RPMI7951 (cell line): ENCODE measurements around the gene CD33. TPM values are rescaled to one million over a fixed set of nuclear protein-coding genes. Genes with fewer than 3 reads are reported as not detected.

Experiments used
- DNase-seq: peaks from one replicate; pipeline ENCODE4 v3.0.0-alpha.2; 2012; ENCODE audit warnings: low read depth
- total RNA-seq: library from RNA; depleted of rRNA; stranded (reverse); fragments of >200 nt; shearing (Covaris generic); gene quantifications from 2 replicates; pipeline ENCODE4 v1.2.3, GENCODE V29; 2014; rRNA removed

Gene CD33
- total RNA-seq, 1 experiment from 2014 or later: 2.4 TPM

- DNase-seq: peak; percentile 41
Observed at GRCh38 chr19:51258165-51259160, 33.6 kb downstream of the CD33 start.

DNA sequence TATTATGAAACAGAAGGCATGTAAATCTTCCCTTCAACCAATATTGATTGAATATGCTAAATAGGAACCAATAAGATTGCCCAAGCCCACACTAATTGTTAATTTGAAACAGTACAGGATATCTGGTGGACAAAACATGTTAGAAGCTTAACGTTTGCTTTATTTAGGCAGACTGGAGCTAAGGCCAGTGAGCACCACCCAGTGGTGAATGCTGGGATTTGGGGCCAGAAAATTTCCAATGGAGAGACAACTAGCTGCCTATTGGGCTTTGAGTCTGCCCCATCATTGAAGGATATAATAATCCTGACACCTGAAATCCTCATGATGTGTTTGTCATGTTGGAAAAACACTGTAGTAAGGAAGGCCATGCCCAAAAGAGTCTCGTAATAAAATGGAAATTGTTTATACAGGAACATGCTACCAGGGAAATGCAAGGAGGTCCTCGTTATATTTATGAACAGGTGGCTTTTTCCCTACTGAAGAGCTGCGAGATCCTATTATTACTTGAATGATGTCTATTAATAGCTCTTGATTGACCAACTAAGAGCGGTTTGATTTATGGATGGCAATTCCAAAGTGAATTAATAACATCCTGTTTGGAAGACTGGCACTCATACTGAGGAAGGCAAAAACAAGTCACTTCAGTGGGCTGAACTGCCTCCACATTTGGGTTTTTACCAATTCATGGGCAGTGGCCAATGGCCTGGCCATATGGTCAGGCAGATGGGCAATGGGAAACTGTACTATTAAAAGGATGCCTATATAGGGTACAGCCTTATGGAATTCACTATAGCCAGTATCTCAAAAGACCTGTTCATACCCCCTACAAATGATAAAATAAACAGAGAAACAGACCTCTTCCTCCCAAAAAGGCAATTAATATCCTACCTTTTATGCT lies 34.7 kb downstream of the CD33 start:
- peak; percentile 43 for DNase-seq

GRCh38 chr19:51263808-51264207 lies 38.9 kb downstream of the CD33 start:
- no peak for DNase-seq

- DNase-seq: peak; percentile 40
Observed at GRCh38 chr19:51271067-51271466, 46.2 kb downstream of the CD33 start.

DNA sequence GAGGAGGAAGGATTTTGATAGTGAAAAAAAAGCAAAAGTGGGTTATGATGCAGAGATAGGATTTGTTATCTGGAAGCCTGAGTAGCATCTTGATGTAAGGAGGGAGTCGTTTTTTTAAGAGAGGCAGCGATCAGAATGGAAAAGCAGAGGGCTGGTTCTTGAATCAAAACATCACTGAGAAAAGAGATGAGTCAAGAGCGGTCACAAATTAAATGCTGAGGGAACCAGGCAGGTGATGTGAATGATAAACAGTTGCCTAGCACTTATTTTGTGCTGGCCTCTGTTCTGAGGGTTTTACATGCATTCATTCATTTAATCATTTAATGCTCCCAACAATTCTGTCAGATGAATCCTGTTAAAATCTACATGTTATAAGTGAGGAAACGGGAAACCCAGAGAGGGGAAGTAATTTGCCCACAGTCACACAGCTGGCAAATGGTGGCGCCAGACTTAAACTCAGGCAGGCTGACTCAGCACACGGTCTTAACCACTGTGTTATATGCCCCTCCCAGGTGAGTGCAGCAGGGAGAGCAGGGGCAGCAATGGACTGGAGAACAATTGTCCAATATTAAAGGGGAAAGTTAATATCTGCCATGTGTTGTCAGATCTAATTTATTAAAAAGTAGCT lies 47.4 kb downstream of the CD33 start:
- DNase-seq: no peak

- DNase-seq: no peak
Observed at GRCh38 chr19:51274049-51274770, 49.3 kb downstream of the CD33 start.

DNA sequence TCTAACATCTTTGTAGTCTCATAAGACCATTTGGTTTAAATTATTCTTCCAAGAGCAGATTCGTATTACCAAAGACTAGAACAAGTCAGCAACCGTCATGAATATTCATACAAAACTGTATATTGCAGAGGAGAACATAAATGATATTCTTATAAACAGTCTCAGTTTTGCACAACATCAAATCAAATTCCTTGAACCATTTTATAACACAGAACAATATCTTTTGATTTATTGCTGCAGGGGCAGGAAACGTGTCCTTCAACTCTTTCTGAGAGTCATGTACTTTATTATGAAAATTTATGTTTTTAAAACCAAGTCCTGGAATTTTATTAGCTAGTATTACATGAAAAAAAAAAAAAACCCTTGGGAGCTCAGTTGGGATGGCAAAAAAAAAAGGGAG lies 52.2 kb downstream of the CD33 start:
- no peak for DNase-seq

DNA sequence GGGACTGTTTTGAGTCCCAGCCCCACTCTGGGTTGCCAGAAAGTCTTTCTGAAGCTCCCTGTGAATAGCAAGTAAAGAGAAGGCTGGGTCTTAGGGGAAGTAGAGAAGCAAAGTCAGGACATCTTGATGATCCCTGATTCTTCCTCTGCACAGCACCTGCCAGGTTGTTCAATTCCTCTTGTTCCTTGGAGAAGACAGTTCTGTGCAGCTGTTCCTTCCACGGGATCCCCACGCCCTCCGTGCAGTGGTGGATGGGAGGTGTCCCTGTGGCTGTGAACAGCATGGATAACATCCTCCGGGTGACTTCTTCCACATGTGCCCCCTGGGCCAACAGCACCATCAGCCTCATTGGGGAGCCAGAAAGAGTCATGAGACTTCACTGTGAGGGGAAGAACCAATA lies 57.5 kb downstream of the CD33 start:
- DNase-seq: no peak

DNA sequence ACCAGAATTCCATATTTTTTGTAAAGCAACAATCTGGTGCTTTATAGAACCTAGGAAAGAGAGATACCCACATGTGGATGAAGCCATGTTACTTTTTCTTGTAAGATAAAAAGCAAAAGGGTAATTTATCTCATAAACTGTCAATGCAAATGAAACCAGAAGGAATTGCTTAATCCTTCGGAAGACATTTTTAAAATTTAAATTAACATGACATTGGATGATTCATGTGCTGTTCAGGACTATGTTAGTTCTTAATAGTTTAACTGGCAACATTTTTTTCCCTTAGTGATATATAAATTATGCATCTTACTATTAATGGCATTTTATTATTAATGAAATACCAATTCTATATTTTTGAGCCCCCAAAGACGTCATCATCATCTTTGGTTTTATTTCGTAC lies 60.8 kb downstream of the CD33 start:
- DNase-seq: no peak

Other genes starting within 250 kb of the CD33 start
- not detected in 2 replicates for gene KLK7, start 241.2 kb upstream of the CD33 start, total RNA-seq
- not detected in 2 replicates for gene KLK8, start 223.5 kb upstream of the CD33 start, total RNA-seq
- not detected in 2 replicates for gene KLK10, start 205.4 kb upstream of the CD33 start, total RNA-seq
- gene KLK11, start 198.5 kb upstream of the CD33 start, total RNA-seq: not detected in 2 replicates
- not detected in 2 replicates for gene KLK12, start 190.1 kb upstream of the CD33 start, total RNA-seq
- not detected in 2 replicates for gene KLK13, start 160.0 kb upstream of the CD33 start, total RNA-seq
- gene KLK14, start 142.2 kb upstream of the CD33 start, total RNA-seq: not detected in 2 replicates
- 3.6 and 6.8 TPM in 2 replicates for gene CTU1, start 116.7 kb upstream of the CD33 start, total RNA-seq
- gene SIGLEC9, start 100.2 kb upstream of the CD33 start, total RNA-seq: 0.10 TPM in 1 of 2 replicates, not detected in the other
- gene SIGLEC7, start 82.8 kb upstream of the CD33 start, total RNA-seq: not detected in 2 replicates
- gene SIGLECL1, start 26.0 kb downstream of the CD33 start, total RNA-seq: not detected in 2 replicates
- not detected in 2 replicates for gene IGLON5, start 86.6 kb downstream of the CD33 start, total RNA-seq
- gene VSIG10L, start 117.1 kb downstream of the CD33 start, total RNA-seq: 1.3 and 1.7 TPM in 2 replicates
- 158 and 206 TPM in 2 replicates for gene ETFB, start 141.3 kb downstream of the CD33 start, total RNA-seq
- 1.2 TPM in 1 of 2 replicates, not detected in the other for gene CLDND2, start 143.9 kb downstream of the CD33 start, total RNA-seq
- not detected in 2 replicates for gene NKG7, start 147.6 kb downstream of the CD33 start, total RNA-seq
- not detected in 2 replicates for gene LIM2, start 162.9 kb downstream of the CD33 start, total RNA-seq
- gene C19orf84, start 165.5 kb downstream of the CD33 start, total RNA-seq: not detected in 2 replicates
- gene SIGLEC10, start 192.6 kb downstream of the CD33 start, total RNA-seq: not detected in 2 replicates
- not detected in 2 replicates for gene SIGLEC8, start 233.4 kb downstream of the CD33 start, total RNA-seq